ENCODE data around the gene KLF12.

DNA sequence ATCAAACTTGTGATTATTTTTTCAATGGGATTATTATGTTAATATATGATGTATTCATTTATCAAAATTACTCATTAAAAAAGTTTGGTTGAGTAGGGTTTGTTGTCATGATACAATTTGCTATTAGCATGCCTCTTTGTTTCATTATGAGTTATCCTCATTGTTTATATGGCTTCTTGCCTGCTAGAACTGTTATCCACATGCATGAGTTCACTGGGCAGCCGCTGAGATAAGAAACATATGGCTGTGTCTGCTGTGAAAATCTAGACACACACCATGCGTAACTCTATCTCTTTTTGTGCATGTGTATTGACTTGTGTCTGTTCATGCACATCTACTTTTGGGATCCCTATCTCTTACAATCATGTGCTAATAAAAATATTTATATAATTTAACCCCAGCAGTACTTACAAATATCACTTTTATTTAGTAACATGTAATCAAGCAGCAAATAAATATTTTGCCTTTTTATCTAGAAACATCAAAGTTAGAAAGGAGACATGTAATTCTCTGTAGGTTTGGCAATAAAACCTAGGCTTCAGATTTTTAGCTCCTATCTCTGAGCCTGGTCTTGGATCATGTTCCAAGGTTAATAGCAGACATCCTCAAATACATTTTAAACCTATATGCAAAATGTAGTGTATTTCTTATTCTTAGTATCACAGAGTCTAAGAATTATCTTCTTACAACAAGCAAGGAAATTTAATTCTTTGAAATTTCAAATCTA lies 11.2 kb upstream of the KLF12 start:
- TF ChIP-seq, protein P1, sequence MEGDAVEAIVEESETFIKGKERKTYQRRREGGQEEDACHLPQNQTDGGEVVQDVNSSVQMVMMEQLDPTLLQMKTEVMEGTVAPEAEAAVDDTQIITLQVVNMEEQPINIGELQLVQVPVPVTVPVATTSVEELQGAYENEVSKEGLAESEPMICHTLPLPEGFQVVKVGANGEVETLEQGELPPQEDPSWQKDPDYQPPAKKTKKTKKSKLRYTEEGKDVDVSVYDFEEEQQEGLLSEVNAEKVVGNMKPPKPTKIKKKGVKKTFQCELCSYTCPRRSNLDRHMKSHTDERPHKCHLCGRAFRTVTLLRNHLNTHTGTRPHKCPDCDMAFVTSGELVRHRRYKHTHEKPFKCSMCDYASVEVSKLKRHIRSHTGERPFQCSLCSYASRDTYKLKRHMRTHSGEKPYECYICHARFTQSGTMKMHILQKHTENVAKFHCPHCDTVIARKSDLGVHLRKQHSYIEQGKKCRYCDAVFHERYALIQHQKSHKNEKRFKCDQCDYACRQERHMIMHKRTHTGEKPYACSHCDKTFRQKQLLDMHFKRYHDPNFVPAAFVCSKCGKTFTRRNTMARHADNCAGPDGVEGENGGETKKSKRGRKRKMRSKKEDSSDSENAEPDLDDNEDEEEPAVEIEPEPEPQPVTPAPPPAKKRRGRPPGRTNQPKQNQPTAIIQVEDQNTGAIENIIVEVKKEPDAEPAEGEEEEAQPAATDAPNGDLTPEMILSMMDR (IDR thresholded peaks at IDR 0.05; ENCODE audit: borderline replicate concordance, extremely low read depth, low read length, poor library complexity, severe bottlenecking): no peak
- TF ChIP-seq EZH2 (IDR thresholded peaks at IDR 0.05; ENCODE audit: borderline replicate concordance, low read depth, low read length, severe bottlenecking): no peak
